RWPE1 (cell line): ENCODE data around the gene SAMD4A.

ENCODE experiments used
- CTCF ChIA-PET: fragments of 350-600 bp; sonication (Branson Sonifier 250); formaldehyde crosslinking; extraction: SDS; loops from one replicate; lab custom pipeline; 2021; lab: Yijun Ruan, JAX
- POLR2A ChIA-PET: fragments of 400-600 bp; formaldehyde crosslinking; extraction: SDS; loops from one replicate; lab custom pipeline; 2020; ENCODE audit warnings: antibody characterized with exemption; ENCODE audit not compliant: low non-redundant PET; lab: Yijun Ruan, JAX
- DNase-seq: peaks from one replicate; pipeline ENCODE4 v3.0.0; 2012; ENCODE audit warnings: low spot score
- H3K27ac ChIP-seq: fragments of 450-650 bp; 2 replicates; pipeline ENCODE4 v1.5.1; 2017
- TF ChIP-seq, protein P1 (sequence below): fragments of 450-650 bp; conservative IDR thresholded peaks from 2 replicates; pipeline ENCODE4 v1.5.1; 2017; ENCODE audit warnings: low read depth, mild to moderate bottlenecking

The SAMD4A gene

DNA sequence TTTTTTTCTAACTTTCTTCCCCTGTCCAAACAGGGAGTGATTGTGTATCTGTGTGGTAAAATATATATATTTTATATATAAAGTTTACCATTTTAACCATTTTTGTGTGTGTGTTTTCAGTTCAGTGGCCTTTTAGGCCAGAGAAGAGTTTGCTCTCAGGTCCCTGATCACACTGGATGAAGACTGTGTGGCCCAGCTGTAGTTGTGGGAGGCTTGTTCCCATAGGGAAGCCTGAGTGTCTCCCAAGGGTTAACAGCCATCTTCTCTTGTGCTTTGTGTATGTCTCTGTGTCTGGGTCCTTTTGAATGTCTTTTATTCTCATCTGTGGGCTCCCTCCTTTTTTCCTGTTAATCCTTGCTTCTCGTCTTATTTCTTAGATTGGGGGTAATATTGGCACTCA, 33.8 kb upstream of the SAMD4A start:
- TF ChIP-seq, protein P1, sequence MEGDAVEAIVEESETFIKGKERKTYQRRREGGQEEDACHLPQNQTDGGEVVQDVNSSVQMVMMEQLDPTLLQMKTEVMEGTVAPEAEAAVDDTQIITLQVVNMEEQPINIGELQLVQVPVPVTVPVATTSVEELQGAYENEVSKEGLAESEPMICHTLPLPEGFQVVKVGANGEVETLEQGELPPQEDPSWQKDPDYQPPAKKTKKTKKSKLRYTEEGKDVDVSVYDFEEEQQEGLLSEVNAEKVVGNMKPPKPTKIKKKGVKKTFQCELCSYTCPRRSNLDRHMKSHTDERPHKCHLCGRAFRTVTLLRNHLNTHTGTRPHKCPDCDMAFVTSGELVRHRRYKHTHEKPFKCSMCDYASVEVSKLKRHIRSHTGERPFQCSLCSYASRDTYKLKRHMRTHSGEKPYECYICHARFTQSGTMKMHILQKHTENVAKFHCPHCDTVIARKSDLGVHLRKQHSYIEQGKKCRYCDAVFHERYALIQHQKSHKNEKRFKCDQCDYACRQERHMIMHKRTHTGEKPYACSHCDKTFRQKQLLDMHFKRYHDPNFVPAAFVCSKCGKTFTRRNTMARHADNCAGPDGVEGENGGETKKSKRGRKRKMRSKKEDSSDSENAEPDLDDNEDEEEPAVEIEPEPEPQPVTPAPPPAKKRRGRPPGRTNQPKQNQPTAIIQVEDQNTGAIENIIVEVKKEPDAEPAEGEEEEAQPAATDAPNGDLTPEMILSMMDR, result no peak
- CTCF ChIA-PET, result no interaction called here
- no peak for DNase-seq
- H3K27ac ChIP-seq, result no peak overlapping the region
- POLR2A ChIA-PET, result no interaction called here

DNA sequence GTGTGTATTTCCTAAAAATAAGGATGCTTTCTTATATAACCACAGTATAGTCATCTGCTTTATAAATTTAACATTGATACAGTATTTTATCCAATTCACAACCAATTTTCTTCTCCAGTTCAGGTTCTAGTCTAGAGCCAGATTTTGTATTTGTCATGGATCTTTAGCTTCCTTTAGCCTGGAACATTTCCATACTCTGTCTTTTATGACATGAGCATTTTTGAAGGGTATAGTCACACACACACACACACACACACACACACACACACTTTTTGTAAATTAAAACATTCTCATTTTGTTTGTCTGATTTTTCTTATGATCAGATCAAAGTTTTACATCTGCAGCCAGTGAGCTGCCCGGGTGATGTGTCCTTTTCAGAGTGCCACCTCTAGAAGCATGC, 31.8 kb upstream of the SAMD4A start:
- TF ChIP-seq, protein P1, result no peak
- no peak for DNase-seq
- ChIA-PET POLR2A (no interaction called here), CTCF (interaction anchor here (0.6 kb wide), 3 partner anchors 24 to 221 kb away, joined by 3 read pairs; no protein-coding TSS in a partner anchor)
- H3K27ac ChIP-seq, result no peak overlapping the region

DNA sequence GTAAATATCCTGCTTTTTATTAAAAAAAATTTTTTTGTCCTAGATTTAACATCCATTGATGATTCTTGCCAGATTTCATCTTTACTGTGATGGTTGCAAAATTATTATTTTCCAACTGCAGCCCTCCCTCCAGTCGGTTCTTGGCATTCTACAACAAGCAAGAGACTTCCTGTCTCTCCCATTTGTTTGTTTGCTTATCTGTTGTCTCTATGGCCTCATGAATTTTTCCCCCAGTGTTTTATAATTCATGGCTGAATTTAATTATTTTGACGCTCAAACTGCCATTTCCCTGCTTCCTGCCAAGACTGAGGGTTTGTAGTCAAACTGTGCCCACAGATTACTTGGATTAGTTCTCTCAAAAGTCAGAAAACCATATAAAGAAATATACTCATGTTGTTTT, 31.3 kb upstream of the SAMD4A start:
- TF ChIP-seq, protein P1, result no peak
- CTCF ChIA-PET, result interaction anchor here (0.5 to 0.6 kb wide), 3 partner anchors 24 to 221 kb away, joined by 3 read pairs; partner anchors contain the start of gene CGRRF1
- no peak for DNase-seq
- POLR2A ChIA-PET, result no interaction called here
- no peak overlapping the region for H3K27ac ChIP-seq

DNA sequence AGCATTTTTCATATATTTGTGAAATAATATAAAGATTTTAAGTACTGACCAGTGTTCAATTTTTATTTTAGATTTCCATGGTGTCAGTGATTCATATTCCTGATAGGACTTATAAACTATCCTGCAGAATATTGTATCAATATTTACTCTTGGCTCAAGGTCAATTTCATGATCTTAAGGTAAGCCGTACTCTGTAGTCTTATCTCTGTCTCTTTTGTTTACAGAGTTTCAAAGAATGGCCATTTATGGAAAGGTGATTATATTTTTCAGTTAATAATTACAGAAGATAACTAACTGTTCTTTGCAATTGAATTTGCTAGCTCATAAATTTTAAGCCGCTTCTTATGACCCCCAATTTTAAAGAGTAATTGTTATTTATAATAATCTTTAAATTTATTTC, 29.3 kb upstream of the SAMD4A start:
- no peak overlapping the region for H3K27ac ChIP-seq
- ChIA-PET CTCF (no interaction called here), POLR2A (no interaction called here)
- TF ChIP-seq, protein P1, result no peak
- DNase-seq, result no peak

DNA sequence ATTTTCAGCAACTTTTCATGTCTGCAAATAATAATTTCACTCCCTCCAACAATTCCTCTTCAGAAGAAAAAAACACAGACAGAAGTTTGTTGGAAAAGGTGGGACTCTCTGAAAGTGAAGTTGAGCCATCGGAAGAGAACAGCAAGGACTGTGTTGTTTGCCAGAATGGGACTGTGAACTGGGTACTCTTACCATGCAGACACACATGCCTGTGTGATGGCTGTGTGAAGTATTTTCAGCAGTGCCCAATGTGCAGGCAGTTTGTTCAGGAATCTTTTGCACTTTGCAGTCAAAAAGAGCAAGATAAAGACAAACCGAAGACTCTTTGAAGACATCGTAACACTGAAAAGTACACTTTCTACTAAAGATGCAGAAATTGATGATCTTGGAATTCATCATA, 28.9 kb upstream of the SAMD4A start:
- ChIA-PET CTCF (no interaction called here), POLR2A (no interaction called here)
- TF ChIP-seq, protein P1, result no peak
- no peak overlapping the region for H3K27ac ChIP-seq
- no peak for DNase-seq

DNA sequence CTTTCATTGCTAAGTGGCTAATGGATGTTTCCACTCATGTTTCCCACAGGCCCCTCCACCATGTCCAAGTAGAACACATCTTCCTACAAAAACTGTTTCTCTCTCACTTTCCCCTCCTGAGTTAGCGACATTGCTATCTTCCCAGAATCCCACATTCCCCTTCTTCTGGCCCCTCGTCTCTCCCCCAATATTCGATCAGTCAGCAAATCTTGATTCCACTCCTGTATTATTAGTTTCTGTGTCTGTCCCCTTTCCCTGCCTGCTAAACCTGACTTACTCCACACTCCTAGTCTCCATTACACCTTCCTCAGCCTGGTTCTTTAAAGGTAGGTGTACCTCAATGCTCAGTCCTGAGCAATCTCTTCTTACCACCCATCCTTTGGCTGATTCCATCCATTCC, 19.3 kb upstream of the SAMD4A start:
- no peak overlapping the region for H3K27ac ChIP-seq
- no peak for DNase-seq
- POLR2A ChIA-PET, result no interaction called here
- CTCF ChIA-PET, result no interaction called here
- TF ChIP-seq, protein P1, result no peak

DNA sequence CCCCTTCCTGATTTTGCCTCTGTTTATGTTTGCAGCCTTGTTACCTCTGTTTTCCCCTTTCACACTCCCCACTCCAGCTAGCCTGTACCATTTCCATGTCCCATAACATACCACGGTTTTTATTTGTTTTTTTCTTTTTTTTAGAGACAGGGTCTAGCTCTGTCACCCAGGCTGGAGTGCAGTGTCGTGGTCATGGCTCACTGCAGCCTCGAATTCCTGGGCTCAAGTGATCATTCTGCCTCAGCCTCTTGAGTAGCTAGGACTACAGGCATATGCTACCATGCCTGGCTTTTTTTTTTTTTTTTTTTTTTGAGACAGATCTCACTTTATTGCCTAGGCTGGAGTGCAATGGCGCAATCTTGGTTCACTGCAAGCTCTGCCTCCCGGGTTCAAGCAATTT, 18.4 kb upstream of the SAMD4A start:
- ChIA-PET CTCF (interaction anchor here (0.6 to 0.8 kb wide), 3 partner anchors 9 to 1021 kb away, joined by 3 to 5 read pairs (median 4); no protein-coding TSS in a partner anchor), POLR2A (no interaction called here)
- no peak for DNase-seq
- H3K27ac ChIP-seq, result no peak overlapping the region
- TF ChIP-seq, protein P1, result no peak
